ENCODE results near the gene SLC25A38.

The SLC25A38 gene

GRCh38 chr3:39438880-39439279 is 55.7 kb downstream of the SLC25A38 start:
- DNase-seq, result no peak

- DNase-seq, result no peak
Observed at GRCh38 chr3:39440316-39440715, 57.1 kb downstream of the SLC25A38 start.

- no peak for DNase-seq
Observed at GRCh38 chr3:39443530-39443929, 60.4 kb downstream of the SLC25A38 start.

GRCh38 chr3:39445927-39446326 is 62.8 kb downstream of the SLC25A38 start:
- DNase-seq, result no peak

- DNase-seq, result no peak
Observed at GRCh38 chr3:39446444-39446843, 63.3 kb downstream of the SLC25A38 start.

Measured in DMS79 (cell line).